HCT116 (cell line): ENCODE data around the gene SMARCE1. TPM values are rescaled to one million over a fixed set of nuclear protein-coding genes. Genes with fewer than 3 reads are reported as not detected.

Experiments used
- ATAC-seq: fragments of 200-7000 bp; cut with Tn5 transposase; 2 replicates; pipeline ENCODE4 v1.9.1; 2020; ENCODE audit warnings: mild to moderate bottlenecking, moderate library complexity
- BruUV-seq: library from RNA; stranded (reverse); fragments of 400-500 nt; replicated peaks from 2 replicates; lab custom pipeline; 2021; lab: Mats Ljungman, UMichigan
- CTCF ChIA-PET: fragments of 300-600 bp; sonication (Branson Sonifier 250); formaldehyde crosslinking; loops from one replicate; lab custom pipeline; 2021; ENCODE audit warnings: antibody characterized with exemption; lab: Charles Lee
- POLR2A ChIA-PET: fragments of 300-600, 350-600 bp; sonication (Branson Sonifier 250); formaldehyde crosslinking; loops from one replicate; lab custom pipeline; 2021; ENCODE audit warnings: antibody characterized with exemption; lab: Charles Lee
- RAD21 ChIA-PET, 2 experiments: fragments of 300-600 bp; sonication (Branson Sonifier 250); formaldehyde crosslinking; loops; one replicate each; lab custom pipeline; 2023; ENCODE audit warnings: low total read pairs in 2 of 2; ENCODE audit not compliant: uncharacterized antibody in 2 of 2, unreplicated experiment in 2 of 2, low non-redundant PET in 1 of 2; lab: Charles Lee
- DNase-seq: peaks from one replicate; pipeline ENCODE4 v3.0.0-alpha.2; 2010; ENCODE audit warnings: low read depth, low spot score
- H2AFZ ChIP-seq: fragments of 200-600 bp; shearing (Covaris generic), sonication (generic); 2 replicates; pipeline ENCODE4 v1.6.1; 2017; ENCODE audit warnings: low read depth, mixed run types, mixed read lengths, antibody characterized with exemption, low read length; ENCODE audit not compliant: poor library complexity, severe bottlenecking
- H3K27ac ChIP-seq: 2 replicates; pipeline ENCODE4 v1.5.1; 2012; ENCODE audit warnings: low read depth, low read length
- H3K27me3 ChIP-seq: fragments of 200-600 bp; sonication (generic); 2 replicates; pipeline ENCODE4 v1.6.1; 2016; ENCODE audit warnings: mixed run types, low read length, mixed read lengths; ENCODE audit not compliant: insufficient read depth
- H3K36me3 ChIP-seq, 2 experiments: fragments of 200-500 bp in 1 of 2; fragments of 200-600 bp in 1 of 2; sonication (Bioruptor generic) in 1 of 2; sonication (generic) in 1 of 2; 2 replicates each; pipeline versions ENCODE4 v1.5.1 to v1.6.1; 2014 to 2016; ENCODE audit warnings: low read length in 2 of 2, inconsistent platforms in 1 of 2, mixed read lengths in 1 of 2, mixed run types in 1 of 2; ENCODE audit not compliant: insufficient read depth in 2 of 2, control insufficient read depth in 1 of 2
- H3K4me1 ChIP-seq, 2 experiments: fragments of 200-600 bp in 1 of 2; sonication (generic) in 1 of 2; 2 replicates each; pipeline versions ENCODE4 v1.5.1 to v1.6.1; 2012 to 2017; ENCODE audit warnings: low read length in 2 of 2, inconsistent platforms in 1 of 2, mild to moderate bottlenecking in 1 of 2, mixed read lengths in 1 of 2, mixed run types in 1 of 2, moderate library complexity in 1 of 2; ENCODE audit not compliant: insufficient read depth in 2 of 2, control insufficient read depth in 1 of 2
- H3K4me2 ChIP-seq: fragments of 200-600 bp; sonication (generic); 2 replicates; pipeline ENCODE4 v1.6.1; 2017; ENCODE audit warnings: mixed run types, low read length, mixed read lengths
- H3K4me3 ChIP-seq, 2 experiments: fragments of 200-600 bp in 1 of 2; sonication (generic) in 1 of 2; replicated peaks in 1 of 2; 2 replicates each; pipeline ENCODE4 v1.5.1; 2011 to 2016; ENCODE audit warnings: low read length in 2 of 2, control low read depth in 1 of 2, low read depth in 1 of 2, mild to moderate bottlenecking in 1 of 2, mixed read lengths in 1 of 2, mixed run types in 1 of 2
- H3K79me2 ChIP-seq: fragments of 200-600 bp; sonication (generic); 2 replicates; pipeline ENCODE4 v1.6.1; 2017; ENCODE audit warnings: mild to moderate bottlenecking, mixed run types, low read length, moderate library complexity, mixed read lengths; ENCODE audit not compliant: insufficient read depth
- H3K9ac ChIP-seq: fragments of 200-600 bp; sonication (generic); 2 replicates; pipeline ENCODE4 v1.6.1; 2016; ENCODE audit warnings: low read length, mixed read lengths
- H3K9me2 ChIP-seq: fragments of 200-600 bp; sonication (generic), shearing (Covaris generic); 2 replicates; pipeline ENCODE4 v1.6.1; 2017; ENCODE audit warnings: mixed run types, mild to moderate bottlenecking, moderate library complexity; ENCODE audit not compliant: insufficient read depth
- H3K9me3 ChIP-seq, 2 experiments: fragments of 200-500 bp in 1 of 2; fragments of 200-600 bp in 1 of 2; sonication (Bioruptor generic) in 1 of 2; sonication (generic) in 1 of 2; 2 replicates each; pipeline ENCODE4 v1.6.1; 2014 to 2017; ENCODE audit warnings: low read length in 2 of 2, mixed read lengths in 2 of 2, inconsistent platforms in 1 of 2, low read depth in 1 of 2, mild to moderate bottlenecking in 1 of 2, mixed run types in 1 of 2, moderate library complexity in 1 of 2; ENCODE audit not compliant: control insufficient read depth in 1 of 2, insufficient read depth in 1 of 2
- H4K20me1 ChIP-seq: fragments of 200-600 bp; sonication (generic), shearing (Covaris generic); 2 replicates; pipeline ENCODE4 v1.6.1; 2017; ENCODE audit warnings: mixed run types, mild to moderate bottlenecking, moderate library complexity; ENCODE audit not compliant: insufficient read depth
- ATF3 ChIP-seq: IDR thresholded peaks from 2 replicates; pipeline ENCODE4 v1.6.1; 2012
- CBX3 ChIP-seq: IDR thresholded peaks from 2 replicates; pipeline ENCODE4 v1.6.1; 2012; ENCODE audit warnings: low read depth
- CEBPB ChIP-seq: IDR thresholded peaks from 2 replicates; pipeline ENCODE4 v1.6.1; 2012; ENCODE audit warnings: low read depth
- EGR1 ChIP-seq: IDR thresholded peaks from 2 replicates; pipeline ENCODE4 v1.6.1; 2012; ENCODE audit warnings: low read depth
- ELF1 ChIP-seq: IDR thresholded peaks from 2 replicates; pipeline ENCODE4 v1.6.1; 2012; ENCODE audit warnings: low read depth, borderline replicate concordance
- EZH2 ChIP-seq: fragments of 200-600 bp; sonication (generic); IDR thresholded peaks from 2 replicates; pipeline ENCODE4 v1.6.1; 2017; ENCODE audit warnings: antibody characterized with exemption, mixed run types
- EZH2phosphoT487 ChIP-seq: fragments of 200-600 bp; IDR thresholded peaks from 2 replicates; pipeline ENCODE4 v1.6.1; 2018; ENCODE audit warnings: antibody characterized with exemption, borderline replicate concordance
- FOSL1 ChIP-seq: IDR thresholded peaks from 2 replicates; pipeline ENCODE4 v1.6.1; 2012; ENCODE audit warnings: low read depth
- MAX ChIP-seq: IDR thresholded peaks from 2 replicates; pipeline ENCODE4 v1.6.1; 2012
- POLR2A ChIP-seq: IDR thresholded peaks from 2 replicates; pipeline ENCODE4 v1.7.0; 2011; ENCODE audit warnings: borderline replicate concordance; ENCODE audit not compliant: insufficient read depth, insufficient read length; ENCODE audit errors: extremely low read depth
- POLR2AphosphoS5 ChIP-seq: IDR thresholded peaks from 2 replicates; pipeline ENCODE4 v1.6.1; 2011; ENCODE audit warnings: mild to moderate bottlenecking, low read depth, low read length, moderate library complexity
- RAD21 ChIP-seq: IDR thresholded peaks from 2 replicates; pipeline ENCODE4 v1.6.1; 2012; ENCODE audit warnings: low read depth, mild to moderate bottlenecking
- REST ChIP-seq: IDR thresholded peaks from 2 replicates; pipeline ENCODE4 v1.6.1; 2012; ENCODE audit warnings: low read depth
- SIN3A ChIP-seq: IDR thresholded peaks from 2 replicates; pipeline ENCODE4 v1.6.1; 2012; ENCODE audit warnings: low read depth
- SRF ChIP-seq: IDR thresholded peaks from 2 replicates; pipeline ENCODE4 v1.6.1; 2012; ENCODE audit warnings: low read depth
- TCF7L2 ChIP-seq: IDR thresholded peaks from 2 replicates; pipeline ENCODE4 v1.7.0; 2011; ENCODE audit warnings: borderline replicate concordance, inconsistent platforms; ENCODE audit not compliant: insufficient read depth, insufficient read length; ENCODE audit errors: extremely low read depth
- YY1 ChIP-seq: IDR thresholded peaks from 2 replicates; pipeline ENCODE4 v1.6.1; 2011; ENCODE audit warnings: low read length, low read depth, moderate library complexity, mild to moderate bottlenecking; ENCODE audit not compliant: insufficient replicate concordance; ENCODE audit errors: extremely low read depth
- ZBTB33 ChIP-seq: IDR thresholded peaks from 2 replicates; pipeline ENCODE4 v1.6.1; 2011; ENCODE audit warnings: mild to moderate bottlenecking, low read length, moderate library complexity; ENCODE audit not compliant: insufficient replicate concordance; ENCODE audit errors: extremely low read depth
- ZFX ChIP-seq: fragments of 450-650 bp; IDR thresholded peaks from 2 replicates; pipeline ENCODE4 v1.6.1; 2017
- intact Hi-C: fragments of 100-400 bp; cut with micrococcal nuclease; formaldehyde crosslinking; loops from 2 replicates; pipeline ENCODE4 v1.10.0; 2022
- total RNA-seq: library from RNA; stranded (reverse); gene quantifications from one replicate; pipeline ENCODE4 v1.2.1, GENCODE V29; 2021; ENCODE audit not compliant: unreplicated experiment

The SMARCE1 gene
- total RNA-seq, 1 experiment from 2014 or later: 136 TPM

GRCh38 chr17:40645943-40646342 lies 1.7 kb downstream of the SMARCE1 start:
- Histone ChIP-seq H3K4me3 (no peak overlapping the region; a peak in 1 of 4 replicates), H2AFZ (no peak overlapping the region), H3K4me1 (peaks cover 9 to 22% of the 10 kb centered on the region in 2 experiments; a peak in 3 of 4 replicates), H3K9ac (no peak overlapping the region), H3K27ac (no peak overlapping the region), H3K36me3 (peaks cover 38 to 43% of the 10 kb centered on the region in 2 experiments), H3K9me3 (no peaks in the 10 kb centered on the region), H4K20me1 (no peaks in the 10 kb centered on the region), H3K27me3 (no peaks in the 10 kb centered on the region), H3K79me2 (peaks cover 67% of the 10 kb centered on the region), H3K4me2 (peak overlapping the region; percentile 92), H3K9me2 (no peaks in the 10 kb centered on the region)
- ChIA-PET POLR2A (no interaction called here), CTCF (no interaction called here), RAD21 (no interaction called here)
- intact Hi-C loops: no loop called here
- ATAC-seq (no peak), DNase-seq (no peak)
- TF ChIP-seq YY1 (no peak), EZH2 (no peak), MAX (no peak), TCF7L2 (no peak), POLR2AphosphoS5 (no peak), EGR1 (no peak), EZH2phosphoT487 (no peak), CBX3 (no peak), SIN3A (no peak), ZFX (no peak), SRF (no peak), ELF1 (no peak), ZBTB33 (no peak), REST (no peak), ATF3 (no peak), FOSL1 (no peak), RAD21 (no peak), CEBPB (no peak), POLR2A (no peak)
- no TSS peak for BruUV-seq
